ENCODE results near the gene ARID3A. TPM values are rescaled to one million over a fixed set of nuclear protein-coding genes. Genes with fewer than 3 reads are reported as not detected.
A peak's percentile ranks its signal among the peaks of the same experiment; 100 is the strongest.

ARID3A gene
- total RNA-seq, 1 experiment from 2014 or later: 0.85 TPM

- H3K4me3 Mint-ChIP-seq (ENCODE audit: low read depth, unreplicated experiment): peak overlapping the region; percentile 26
- BruUV-seq (replicated peaks): no TSS peak
- no peak for DNase-seq
- H3K27me3 Mint-ChIP-seq (ENCODE audit: unreplicated experiment): peaks cover 64% of the 10 kb centered on the region
- TF ChIP-seq CTCF (IDR thresholded peaks at IDR 0.05; ENCODE audit: unreplicated experiment): no peak
- CTCF ChIA-PET: interaction anchor here (0.6 kb wide), 2 partner anchors 39 to 263 kb away, joined by 3 read pairs; partner anchors contain the start of gene ABCA7
- H3K27ac Mint-ChIP-seq (ENCODE audit: unreplicated experiment): no peak overlapping the region
- no peaks in the 10 kb centered on the region for H3K4me1 Mint-ChIP-seq (ENCODE audit: low read depth, unreplicated experiment)
- H3K36me3 Mint-ChIP-seq (ENCODE audit: insufficient read depth, unreplicated experiment): peaks cover 31% of the 10 kb centered on the region
- H3K9me3 Mint-ChIP-seq (ENCODE audit: low read depth, unreplicated experiment): no peaks in the 10 kb centered on the region
- intact Hi-C loops (cut with micrococcal nuclease; ENCODE audit: unreplicated experiment): no loop called here
Observed at GRCh38 chr19:1000591-1001537, 75.0 kb downstream of the ARID3A start.

- no TSS peak for BruUV-seq (replicated peaks)
- intact Hi-C loops (cut with micrococcal nuclease; ENCODE audit: unreplicated experiment): no loop called here
- H3K27ac Mint-ChIP-seq (ENCODE audit: unreplicated experiment): no peak overlapping the region
- peaks cover 64% of the 10 kb centered on the region for H3K27me3 Mint-ChIP-seq (ENCODE audit: unreplicated experiment)
- no peaks in the 10 kb centered on the region for H3K9me3 Mint-ChIP-seq (ENCODE audit: low read depth, unreplicated experiment)
- TF ChIP-seq CTCF (IDR thresholded peaks at IDR 0.05; ENCODE audit: unreplicated experiment): peak; percentile 84
- H3K4me3 Mint-ChIP-seq (ENCODE audit: low read depth, unreplicated experiment): peak overlapping the region; percentile 26
- DNase-seq: peak; percentile 65
- CTCF ChIA-PET: interaction anchor here (0.6 kb wide), 2 partner anchors 38 to 264 kb away, joined by 3 read pairs; partner anchors contain the start of gene ABCA7
- H3K4me1 Mint-ChIP-seq (ENCODE audit: low read depth, unreplicated experiment): no peaks in the 10 kb centered on the region
- H3K36me3 Mint-ChIP-seq (ENCODE audit: insufficient read depth, unreplicated experiment): peaks cover 27% of the 10 kb centered on the region
Observed at GRCh38 chr19:1001538-1002166, 75.8 kb downstream of the ARID3A start.

GRCh38 chr19:1002600-1002999 is 76.8 kb downstream of the ARID3A start:
- Mint-ChIP-seq H3K27ac (ENCODE audit: unreplicated experiment) (no peak overlapping the region), H3K9me3 (ENCODE audit: low read depth, unreplicated experiment) (no peaks in the 10 kb centered on the region), H3K4me1 (ENCODE audit: low read depth, unreplicated experiment) (no peaks in the 10 kb centered on the region), H3K27me3 (ENCODE audit: unreplicated experiment) (peaks cover 61% of the 10 kb centered on the region), H3K4me3 (ENCODE audit: low read depth, unreplicated experiment) (no peak overlapping the region), H3K36me3 (ENCODE audit: insufficient read depth, unreplicated experiment) (peaks cover 30% of the 10 kb centered on the region)
- intact Hi-C loops (cut with micrococcal nuclease; ENCODE audit: unreplicated experiment): no loop called here
- CTCF ChIA-PET: no interaction called here
- no TSS peak for BruUV-seq (replicated peaks)
- no peak for DNase-seq
- no peak for TF ChIP-seq CTCF (IDR thresholded peaks at IDR 0.05; ENCODE audit: unreplicated experiment)

GRCh38 chr19:1003283-1003682 is 77.4 kb downstream of the ARID3A start:
- CTCF ChIA-PET: interaction anchor here (0.6 kb wide), 1 partner anchor 192 kb away, joined by 4 read pairs; no protein-coding TSS in a partner anchor
- Mint-ChIP-seq H3K27ac (ENCODE audit: unreplicated experiment) (no peak overlapping the region), H3K4me1 (ENCODE audit: low read depth, unreplicated experiment) (no peaks in the 10 kb centered on the region)

More at GRCh38 chr19:1003283-1003682, 77.4 kb downstream of the ARID3A start:
- Mint-ChIP-seq H3K9me3 (ENCODE audit: low read depth, unreplicated experiment) (no peaks in the 10 kb centered on the region), H3K27me3 (ENCODE audit: unreplicated experiment) (peaks cover 54% of the 10 kb centered on the region), H3K4me3 (ENCODE audit: low read depth, unreplicated experiment) (no peak overlapping the region), H3K36me3 (ENCODE audit: insufficient read depth, unreplicated experiment) (peaks cover 30% of the 10 kb centered on the region)
- TF ChIP-seq CTCF (IDR thresholded peaks at IDR 0.05; ENCODE audit: unreplicated experiment): no peak
- intact Hi-C loops (cut with micrococcal nuclease; ENCODE audit: unreplicated experiment): no loop called here
- BruUV-seq (replicated peaks): no TSS peak
- DNase-seq: no peak

Measured in Calu3 (cell line).